Middle frontal gyrus (tissue), 1 donor: ENCODE data around the gene FAM174B.

Source experiments
- DNase-seq: peaks from one replicate; pipeline ENCODE4 v3.0.0-alpha.2; 2015; ENCODE audit warnings: low spot score; ENCODE audit errors: extremely low spot score

The FAM174B gene

GRCh38 chr15:92655178-92655995, at the start of gene FAM174B:
TSS of gene FAM174B (minus strand) at chr15:92655775.
- no peak for DNase-seq

DNA sequence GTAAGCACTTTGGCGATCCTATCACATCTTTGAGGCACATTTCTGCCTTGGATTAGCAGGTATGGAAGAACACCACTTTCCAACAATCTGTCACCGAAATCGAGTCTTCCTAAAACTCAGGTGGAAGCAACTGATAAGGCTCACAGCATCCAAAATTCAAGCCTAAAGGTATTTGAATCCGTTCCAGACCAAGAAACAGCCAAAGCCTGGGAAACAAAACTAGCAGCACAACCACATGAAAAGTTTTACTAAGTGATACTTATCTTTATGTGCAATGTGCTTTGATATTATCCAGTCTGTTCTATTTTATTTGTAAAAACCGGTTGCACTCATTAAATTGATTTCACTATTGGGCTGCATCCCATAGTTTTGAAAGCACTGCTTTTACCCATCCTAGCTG, 40.5 kb upstream of the FAM174B start:
- no peak for DNase-seq

- no peak for DNase-seq
These were observed 38.2 kb upstream of the FAM174B start for GRCh38 chr15:92693691-92694331.

- no peak for DNase-seq
These were observed 34.8 kb upstream of the FAM174B start for GRCh38 chr15:92690395-92690794.

DNA sequence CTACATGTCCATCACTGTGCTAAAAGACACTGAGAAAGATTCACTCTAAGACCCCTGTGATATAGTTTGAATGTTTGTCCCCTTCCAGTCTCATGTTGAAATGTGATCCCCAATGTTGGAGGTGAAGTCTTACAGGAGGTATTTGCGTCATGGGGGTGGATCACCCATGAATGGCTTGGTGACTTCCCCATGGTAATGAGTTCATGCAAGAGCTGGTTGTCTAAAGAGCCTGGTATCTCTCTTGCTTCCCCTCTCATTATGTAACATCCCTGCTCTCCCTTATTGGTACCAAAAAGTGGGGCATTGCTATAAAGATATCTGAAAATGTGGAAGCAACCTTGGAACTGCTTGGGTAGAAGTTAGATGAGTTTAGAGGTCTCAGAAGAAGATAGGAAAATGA, 32.2 kb upstream of the FAM174B start:
- DNase-seq = no peak

DNA sequence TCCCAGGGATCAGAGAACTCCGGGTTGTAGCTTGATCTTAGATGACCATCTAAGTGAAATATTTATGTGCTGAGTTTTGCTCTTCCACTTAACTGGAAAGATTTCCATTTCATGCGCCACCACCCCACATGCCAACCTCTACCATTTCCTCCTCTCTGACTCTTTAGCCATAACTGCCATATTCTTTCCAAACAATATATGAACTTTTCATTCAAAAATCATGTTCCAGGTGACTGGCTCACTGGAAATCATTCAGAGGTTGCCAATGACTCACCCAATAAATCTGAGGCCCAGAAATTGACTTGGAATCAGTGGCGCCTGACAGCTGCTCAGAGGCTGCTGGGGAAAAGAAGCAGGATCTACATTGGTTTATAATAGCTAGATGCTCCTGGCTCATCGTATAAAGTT, 31.6 kb upstream of the FAM174B start:
- DNase-seq = no peak

GRCh38 chr15:92683511-92683834, 27.9 kb upstream of the FAM174B start:
- no peak for DNase-seq

DNA sequence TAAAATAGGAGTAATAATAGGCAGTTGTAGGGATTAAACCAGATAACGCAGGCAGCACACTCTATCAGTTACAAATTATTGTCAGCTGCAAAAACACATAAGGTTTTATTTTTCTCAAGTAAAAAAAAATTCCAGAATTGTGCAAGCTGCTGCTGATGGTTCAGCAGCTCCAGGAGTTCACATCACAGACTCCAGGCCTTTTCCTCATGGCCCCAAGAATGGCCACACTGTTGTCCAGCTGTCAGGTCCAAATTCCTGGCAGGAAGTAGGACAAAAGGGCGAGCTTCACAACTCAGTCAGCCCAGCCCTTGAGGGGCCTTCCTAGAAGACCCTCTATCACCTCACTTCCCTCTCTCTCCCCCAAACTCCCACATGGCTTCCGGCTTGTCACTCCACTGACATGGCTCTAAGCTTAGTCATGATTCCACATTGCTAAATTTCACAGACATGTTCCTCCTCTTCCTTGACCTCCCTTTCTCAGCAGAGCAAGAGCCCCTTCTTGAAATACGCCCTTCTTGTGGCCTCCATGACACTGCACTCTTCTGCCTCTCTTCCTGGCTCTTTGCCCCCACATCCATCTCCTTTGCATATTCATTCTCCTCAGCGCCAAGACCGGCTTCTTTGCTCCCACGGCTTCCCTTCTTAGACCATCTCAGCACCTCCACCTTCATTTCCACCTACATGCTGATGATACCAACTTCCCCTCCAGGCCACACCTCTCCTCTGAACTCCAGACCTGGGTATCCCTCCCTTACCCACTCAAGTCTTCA, 27.4 kb upstream of the FAM174B start:
- DNase-seq = no peak

GRCh38 chr15:92681141-92681631, 25.6 kb upstream of the FAM174B start:
- DNase-seq = no peak

DNA sequence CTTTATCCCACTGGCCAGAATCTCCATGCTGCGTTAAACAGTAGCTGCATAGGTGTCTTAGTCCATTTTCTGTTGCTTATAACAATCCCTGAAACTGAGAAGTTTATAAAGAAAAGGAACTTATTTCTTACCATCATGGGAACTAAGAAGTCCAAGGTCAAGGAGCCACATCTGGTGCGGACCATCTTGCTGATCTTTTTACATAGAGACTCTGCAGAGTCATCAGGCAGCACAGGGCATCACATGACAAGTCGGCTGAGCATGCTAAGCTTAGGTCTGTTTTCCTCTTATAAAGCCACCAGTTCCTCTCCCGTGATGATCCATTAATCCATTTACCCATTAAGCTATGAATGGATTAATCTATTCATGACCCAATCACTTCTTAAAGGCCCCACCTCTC, 22.4 kb upstream of the FAM174B start:
- DNase-seq = no peak

GRCh38 chr15:92676561-92676960, 21.0 kb upstream of the FAM174B start:
- no peak for DNase-seq

DNA sequence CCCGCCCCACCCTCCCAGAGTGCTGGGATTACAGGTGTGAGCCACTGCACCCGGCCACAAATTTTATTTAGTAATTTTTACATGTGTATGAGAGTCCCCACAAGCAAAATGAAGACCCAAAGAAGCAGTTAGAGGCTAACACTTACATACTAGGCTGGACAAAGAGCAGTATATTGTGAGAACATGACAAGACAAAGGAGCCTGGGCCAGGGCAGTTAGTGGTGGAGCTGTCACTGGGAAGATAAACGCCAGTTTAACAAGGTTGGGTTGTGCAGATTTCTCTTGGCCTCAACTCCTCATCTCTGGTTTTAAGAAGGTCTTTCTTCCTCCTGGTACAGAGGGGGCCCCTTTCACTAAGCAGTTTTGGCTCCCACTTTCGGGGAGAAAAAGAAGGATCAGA, 19.9 kb upstream of the FAM174B start:
- DNase-seq = no peak

- no peak for DNase-seq
These were observed 18.8 kb upstream of the FAM174B start for GRCh38 chr15:92674347-92674746.

- no peak for DNase-seq
These were observed 16.5 kb upstream of the FAM174B start for GRCh38 chr15:92672102-92672501.

DNA sequence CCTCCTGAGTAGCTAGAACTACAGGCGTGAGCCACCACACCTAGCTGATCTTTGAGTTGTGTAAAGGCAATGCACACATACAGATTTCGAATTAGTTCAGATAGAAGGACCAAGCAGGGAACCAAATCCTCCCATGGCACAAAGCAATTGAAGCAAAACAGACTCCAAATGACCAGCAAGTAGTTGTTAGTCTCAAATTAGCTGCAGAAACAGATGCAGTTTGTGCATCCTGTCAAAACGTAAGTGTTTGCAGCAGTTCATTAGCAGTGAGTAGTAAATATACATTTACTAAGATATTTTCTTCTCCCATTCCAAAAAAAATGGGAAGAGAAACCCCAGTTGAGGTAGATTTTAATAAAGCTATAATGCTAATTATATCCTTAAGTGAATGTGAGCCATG, 15.8 kb upstream of the FAM174B start:
- no peak for DNase-seq

DNA sequence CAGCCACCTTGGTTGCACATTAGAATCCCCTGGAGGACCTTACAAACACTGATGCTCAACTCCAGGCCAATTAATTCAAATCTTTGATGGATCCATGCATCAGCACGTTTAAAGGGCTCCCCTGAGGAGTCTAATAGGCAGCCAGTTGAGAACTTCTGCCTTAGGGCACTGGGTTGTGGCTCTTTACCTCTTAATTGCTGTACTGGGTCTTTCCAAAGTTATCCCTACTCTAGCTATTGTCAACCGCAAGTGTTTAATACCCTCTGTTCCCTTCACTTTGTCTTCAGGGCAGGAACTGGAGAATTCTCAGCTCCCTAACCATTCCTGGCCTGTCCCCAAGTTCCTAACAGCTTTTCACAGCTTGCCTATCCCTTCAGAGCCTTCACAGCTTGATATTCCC, 15.0 kb upstream of the FAM174B start:
- DNase-seq = no peak

DNA sequence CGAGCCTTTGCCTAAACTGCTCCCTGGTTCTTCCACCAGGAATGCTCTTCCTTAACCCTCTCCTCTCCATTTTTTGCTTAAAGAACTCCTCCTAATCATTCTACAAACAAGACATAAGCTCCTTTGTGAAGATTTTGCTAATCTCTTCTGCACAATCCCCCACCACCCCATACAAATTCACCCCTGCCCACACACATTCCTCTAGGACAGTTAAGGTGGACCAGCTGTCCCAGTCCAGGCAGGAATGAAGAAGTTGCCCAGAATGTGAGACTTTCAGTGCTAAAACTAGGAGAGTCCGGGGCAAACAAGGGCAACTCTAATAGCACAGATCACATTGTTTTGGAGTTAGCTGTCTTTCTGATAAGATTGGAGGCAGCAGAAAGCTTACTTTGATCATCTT, 13.9 kb upstream of the FAM174B start:
- DNase-seq = no peak

- DNase-seq = no peak
These were observed 13.0 kb upstream of the FAM174B start for GRCh38 chr15:92668620-92669019.

GRCh38 chr15:92667970-92668485, 12.5 kb upstream of the FAM174B start:
- DNase-seq = no peak

- no peak for DNase-seq
These were observed 11.8 kb upstream of the FAM174B start for GRCh38 chr15:92667287-92667904.

DNA sequence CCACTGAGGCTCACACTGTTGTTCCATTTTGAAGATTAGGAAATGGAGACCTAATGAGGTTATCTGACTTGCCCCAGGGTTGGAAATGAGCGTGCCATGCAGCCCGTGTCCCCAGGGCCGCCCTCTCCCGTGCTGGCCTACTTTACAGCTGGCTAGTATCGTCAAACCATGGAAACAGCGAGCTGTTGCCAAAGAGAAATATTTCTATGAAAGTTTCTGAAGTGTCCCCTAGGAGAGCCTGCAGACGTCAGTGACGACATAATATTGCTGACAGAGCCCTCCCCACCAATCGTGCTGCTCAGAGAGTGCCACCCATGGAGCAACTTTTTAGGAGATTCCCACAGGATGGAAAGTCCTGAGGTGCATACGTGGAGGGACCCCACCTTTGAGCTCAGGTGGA, 11.2 kb upstream of the FAM174B start:
- DNase-seq = no peak
